ENCODE data around the gene LIPC.

GRCh38 chr15:58517682-58518525, 86.1 kb downstream of the LIPC start:
- TF ChIP-seq CTCF (IDR thresholded peaks at IDR 0.05; ENCODE audit: low read length) (no peak), EZH2 (optimal IDR thresholded peaks at IDR 0.05; ENCODE audit: low read depth, low read length) (no peak)
